Heart right ventricle (tissue), 16 donors: ENCODE data around the gene APOBEC4. TPM values are rescaled to one million over a fixed set of nuclear protein-coding genes. Genes with fewer than 3 reads are reported as not detected.
A peak's percentile ranks its signal among the peaks of the same experiment; 100 is the strongest.

ENCODE experiments used
- ATAC-seq, 8 donors: fragments of 200-7000 bp; cut with Tn5 transposase; one replicate each; pipeline ENCODE4 v1.9.1; 2020; ENCODE audit warnings: mild to moderate bottlenecking in 8 of 8, moderate library complexity in 8 of 8, moderate number of reproducible peaks in 1 of 8
- DNase-seq, 2 donors: peaks; one replicate each; pipeline ENCODE4 v3.0.0-alpha.2; 2020
- H3K27ac ChIP-seq, 10 donors: fragments of 200-600 bp; sonication (generic) in 2 of 10; one replicate each; pipeline versions ENCODE4 v1.5.0 to v1.8.0; 2020 to 2022; ENCODE audit warnings: mild to moderate bottlenecking in 3 of 10
- H3K27me3 ChIP-seq, 7 donors: fragments of 200-600 bp; one replicate each; pipeline ENCODE4 v1.8.0; 2021 to 2022; ENCODE audit warnings: mild to moderate bottlenecking in 2 of 7
- H3K36me3 ChIP-seq, 9 donors: fragments of 200-600 bp; sonication (generic) in 1 of 9; one replicate each; pipeline versions ENCODE4 v1.5.0 to v1.8.0; 2020 to 2022; ENCODE audit warnings: mild to moderate bottlenecking in 2 of 9
- H3K4me1 ChIP-seq, 9 donors: fragments of 200-600 bp; sonication (generic) in 1 of 9; one replicate each; pipeline versions ENCODE4 v1.5.0 to v1.8.0; 2020 to 2022; ENCODE audit warnings: mild to moderate bottlenecking in 4 of 9
- H3K4me3 ChIP-seq, 10 donors: fragments of 200-600 bp; sonication (generic) in 2 of 10; one replicate each; pipeline versions ENCODE4 v1.5.0 to v1.8.0; 2020 to 2022; ENCODE audit warnings: mild to moderate bottlenecking in 7 of 10, moderate library complexity in 2 of 10
- H3K9me3 ChIP-seq, 11 donors: fragments of 200-600 bp in 10 of 11; sonication (generic) in 2 of 11; one replicate each; pipeline versions ENCODE4 v1.5.0 to v1.8.0; 2013 to 2022; ENCODE audit warnings: mild to moderate bottlenecking in 2 of 11, control low read depth in 1 of 11, moderate library complexity in 1 of 11
- CTCF ChIP-seq, 9 donors: fragments of 200-600 bp; sonication (generic) in 2 of 9; IDR thresholded peaks; one replicate each; pipeline versions ENCODE4 v1.5.0 to v1.8.0; 2021 to 2022; ENCODE audit warnings: antibody characterized with exemption in 9 of 9, mild to moderate bottlenecking in 5 of 9, moderate library complexity in 1 of 9
- WGBS, 2 donors: extraction: QIAGEN DNeasy Blood & Tissue Kit; methylation state at CpG; one replicate each; pipeline ENCODE4 v1.1.7; 2013; ENCODE audit warnings: inconsistent platforms in 1 of 2; 5-methylcytosine and 5-hydroxymethylcytosine counted together
- intact Hi-C, 10 donors: fragments of 100-400 bp; cut with DNase I; formaldehyde crosslinking; loops; one replicate each; pipeline versions ENCODE4 v1.11.1 to v1.14.2; 2022
- polyA plus RNA-seq, 2 donors: library from polyadenylated mRNA; stranded (reverse); fragments of 200-250 nt; gene quantifications; one replicate each; pipeline ENCODE4 v1.2.3, GENCODE V29; 2013
- total RNA-seq, 10 donors: library from RNA; stranded (reverse); fragmentation: NEBNext Ultra II Directional in 3 of 10; extraction: Animal tissue kit (Norgen Biotek cat#: 25700) in 3 of 10; gene quantifications; one replicate each; pipeline versions ENCODE4 v1.2.1 to v1.2.4, GENCODE V29; 2021 to 2023
- donor health status: Arrhythmogenic right ventricular cardiomyopathy.
- donor health status: ischemic (EF 13 %, LVEDD 7.1; RV severe dilation, severe dysfunction).
- donor health status: healthy with polysubstance abuse.
- donor health status: DM: no; HTN: yes; CAD: no.
- donor health status: DM: no; HTN: no; CAD: no.
- donor health status: ischemic (EF 25% LVEDD 6.9; RV normal size, moderate dysfunction).
- donor health status: ischemic (EF 25% LVEDD 5.7; RV mildly dilated, moderate dysfunction).
- donor health status: healthy.
- donor health status: DM: yes; HTN: yes; CAD: no.
- donor health status: Ischemic cardiomyopathy.
- donor health status: ischemic (EF 35%, LVEDD 5.7; RV mildly dilated, moderate dysfunction).
- donor health status: nonischemic (EF 11% LVEDD 7.7; RV severe dilation, severe dysfunction).
- donor health status: DM: yes; HTN: yes; CAD: no.
- donor health status: PGD.
- donor health status: ischemic (EF 29% LVEDD 5.4; RV normal size, mild dysfunction).
- donor health status: nonischemic (EF 23%, LVEDD 6.1; RV moderate dilation, normal function).

APOBEC4 gene
- total and polyA plus RNA-seq, 12 donors, result not detected

GRCh38 chr1:183693521-183693920 is 40.4 kb upstream of the APOBEC4 start:
- Histone ChIP-seq H3K4me1 (peaks cover 0 to 67% (median 32%) of the 10 kb centered on the region in 9 donors), H3K27me3 (no peaks in the 10 kb centered on the region), H3K9me3 (no peaks in the 10 kb centered on the region), H3K27ac (peak overlapping the region in 3 of 10 donors; percentile 13 to 44 (median 21)), H3K4me3 (no peak overlapping the region), H3K36me3 (no peaks in the 10 kb centered on the region)
- DNase-seq, result no peak
- intact Hi-C loops, result no loop called here
- peak in 3 of 8 donors; percentile 7 to 35 (median 26) for ATAC-seq
- TF ChIP-seq CTCF (IDR thresholded peaks at IDR 0.05), result no peak

GRCh38 chr1:183689762-183690204 is 36.7 kb upstream of the APOBEC4 start:
- Histone ChIP-seq H3K4me3 (no peak overlapping the region), H3K27ac (no peak overlapping the region), H3K36me3 (no peaks in the 10 kb centered on the region), H3K9me3 (no peaks in the 10 kb centered on the region), H3K4me1 (peaks cover 0 to 48% (median 19%) of the 10 kb centered on the region in 9 donors), H3K27me3 (no peaks in the 10 kb centered on the region)
- no peak for DNase-seq
- intact Hi-C loops, result loop anchor here in 6 of 10 donors (5.0 to 10.0 kb wide), 2 partner anchors 37 to 225 kb away; partner anchors contain the start of gene APOBEC4 (in 2 of the 6)
- no peak for TF ChIP-seq CTCF (IDR thresholded peaks at IDR 0.05)
- no peak for ATAC-seq

GRCh38 chr1:183688341-183689060 is 35.4 kb upstream of the APOBEC4 start:
- Histone ChIP-seq H3K27me3 (no peaks in the 10 kb centered on the region), H3K36me3 (no peaks in the 10 kb centered on the region), H3K4me3 (no peak overlapping the region), H3K9me3 (no peaks in the 10 kb centered on the region), H3K4me1 (peaks cover 0 to 39% (median 7%) of the 10 kb centered on the region in 9 donors), H3K27ac (peak overlapping the region in 1 of 10 donors; percentile 4)
- intact Hi-C loops, result loop anchor here in 6 of 10 donors (5.0 to 10.0 kb wide), 2 partner anchors 36 to 226 kb away; partner anchors contain the start of gene APOBEC4 (in 2 of the 6)
- ATAC-seq (no peak), DNase-seq (no peak)
- no peak for TF ChIP-seq CTCF (IDR thresholded peaks at IDR 0.05)
- WGBS, 2 donors, result 77 to 79% methylated on average over 2 of the region's 2 CpGs

GRCh38 chr1:183687546-183688304 is 34.6 kb upstream of the APOBEC4 start:
- TF ChIP-seq CTCF (IDR thresholded peaks at IDR 0.05), result no peak
- WGBS, 2 donors, result 91 to 94% methylated on average over 2 of the region's 2 CpGs
- DNase-seq (no peak), ATAC-seq (no peak)
- no peak overlapping the region for H3K4me3 ChIP-seq
- no peaks in the 10 kb centered on the region for H3K27me3 ChIP-seq
- intact Hi-C loops, result loop anchor here in 6 of 10 donors (5.0 to 10.0 kb wide), 2 partner anchors 35 to 227 kb away; partner anchors contain the start of gene APOBEC4 (in 2 of the 6)
- H3K36me3 ChIP-seq, result no peaks in the 10 kb centered on the region
- H3K27ac ChIP-seq, result peak overlapping the region in 1 of 10 donors; percentile 4
- H3K4me1 ChIP-seq, result peaks cover 0 to 33% (median 4%) of the 10 kb centered on the region in 9 donors
- H3K9me3 ChIP-seq, result no peaks in the 10 kb centered on the region
